GM18526 (cell line): ENCODE data around the gene PTX4.

Experiments used
- POLR2A ChIP-seq: IDR thresholded peaks from 3 replicates; pipeline ENCODE4 v1.6.1; 2011; ENCODE audit not compliant: insufficient read length; ENCODE audit errors: extremely low read depth

PTX4 gene

GRCh38 chr16:1486551-1487390, 2.0 kb downstream of the PTX4 start:
- no peak for TF ChIP-seq POLR2A

- TF ChIP-seq POLR2A = no peak
Observed at GRCh38 chr16:1485847-1486496, 2.8 kb downstream of the PTX4 start.

- no peak for TF ChIP-seq POLR2A
Observed at GRCh38 chr16:1481906-1482835, 6.6 kb downstream of the PTX4 start.

- no peak for TF ChIP-seq POLR2A
Observed at GRCh38 chr16:1477033-1477432, 11.7 kb downstream of the PTX4 start.

GRCh38 chr16:1475552-1476114, 13.1 kb downstream of the PTX4 start:
- TF ChIP-seq POLR2A = no peak

- peak; percentile 92 for TF ChIP-seq POLR2A
Observed at GRCh38 chr16:1474796-1475551, 13.8 kb downstream of the PTX4 start, which contains the start of gene CLCN7. TSS of gene CLCN7 (minus strand) at chr16:1475028. CDS start at chr16:1474974, 54 bp downstream.

- TF ChIP-seq POLR2A = no peak
Observed at GRCh38 chr16:1474082-1474795, 14.5 kb downstream of the PTX4 start.

GRCh38 chr16:1472974-1473373, 15.8 kb downstream of the PTX4 start:
- TF ChIP-seq POLR2A = no peak

- no peak for TF ChIP-seq POLR2A
Observed at GRCh38 chr16:1471569-1472194, 17.1 kb downstream of the PTX4 start.

- no peak for TF ChIP-seq POLR2A
Observed at GRCh38 chr16:1470481-1471251, 18.1 kb downstream of the PTX4 start.

- TF ChIP-seq POLR2A = no peak
Observed at GRCh38 chr16:1469693-1470201, 19.0 kb downstream of the PTX4 start.

GRCh38 chr16:1468426-1468810, 20.3 kb downstream of the PTX4 start:
- no peak for TF ChIP-seq POLR2A
